NCI-H69 (cell line): Measurements from ENCODE around the gene ROR2.
"Not testable (repeated sequence)": the region's sequence is repeated elsewhere in the genome, so short reads cannot be mapped to it uniquely, and the experiment has no call there.

Source experiments
- DNase-seq: peaks from one replicate; lab custom pipeline; 2025; lab: John Stamatoyannopoulos, UW

Gene ROR2

GRCh38 chr9:91798273-91799112 lies 151.5 kb downstream of the ROR2 start:
- not testable (repeated sequence) for DNase-seq

- DNase-seq, result not testable (repeated sequence)
Observed at GRCh38 chr9:91797517-91797916, 152.5 kb downstream of the ROR2 start.

- DNase-seq, result peak; percentile 60
Observed at GRCh38 chr9:91796516-91796915, 153.5 kb downstream of the ROR2 start.

- DNase-seq, result peak; percentile 97
Observed at GRCh38 chr9:91795598-91796241, 154.3 kb downstream of the ROR2 start.

GRCh38 chr9:91793371-91793770 lies 156.7 kb downstream of the ROR2 start:
- not testable (repeated sequence) for DNase-seq

GRCh38 chr9:91790917-91791316 lies 159.1 kb downstream of the ROR2 start:
- peak; percentile 15 for DNase-seq

GRCh38 chr9:91789941-91790340 lies 160.1 kb downstream of the ROR2 start:
- no peak for DNase-seq

GRCh38 chr9:91787931-91788330 lies 162.1 kb downstream of the ROR2 start:
- DNase-seq, result no peak

GRCh38 chr9:91786132-91786896 lies 163.7 kb downstream of the ROR2 start:
- peak; percentile 98 for DNase-seq

GRCh38 chr9:91785447-91785842 lies 164.6 kb downstream of the ROR2 start:
- no peak for DNase-seq

- DNase-seq, result no peak
Observed at GRCh38 chr9:91784673-91785446, 165.2 kb downstream of the ROR2 start.

- no peak for DNase-seq
Observed at GRCh38 chr9:91783876-91784672, 166.0 kb downstream of the ROR2 start.

- DNase-seq, result peak; percentile 53
Observed at GRCh38 chr9:91783411-91783810, 166.6 kb downstream of the ROR2 start.

- DNase-seq, result no peak
Observed at GRCh38 chr9:91782708-91783214, 167.3 kb downstream of the ROR2 start.

GRCh38 chr9:91781906-91782305 lies 168.1 kb downstream of the ROR2 start:
- DNase-seq, result no peak

GRCh38 chr9:91781116-91781515 lies 168.9 kb downstream of the ROR2 start:
- DNase-seq, result no peak

GRCh38 chr9:91778031-91778430 lies 172.0 kb downstream of the ROR2 start:
- DNase-seq, result no peak

- DNase-seq, result no peak
Observed at GRCh38 chr9:91777292-91777830, 172.7 kb downstream of the ROR2 start.

GRCh38 chr9:91776409-91777291 lies 173.4 kb downstream of the ROR2 start:
- no peak for DNase-seq

- no peak for DNase-seq
Observed at GRCh38 chr9:91775708-91776028, 174.4 kb downstream of the ROR2 start.
